Type B pancreatic cell (in vitro differentiated cells): ENCODE results near the gene LIME1. TPM values are rescaled to one million over a fixed set of nuclear protein-coding genes. Genes with fewer than 3 reads are reported as not detected.
A peak's percentile ranks its signal among the peaks of the same experiment; 100 is the strongest.

ENCODE experiments used
- DNase-seq: peaks from one replicate; pipeline ENCODE4 v3.0.0; 2021; ENCODE audit warnings: mixed read lengths; ENCODE audit not compliant: unreplicated experiment; ENCODE audit errors: extremely low spot score
- H3K27ac Mint-ChIP-seq: 2 replicates; pipeline ENCODE4 v1.8.0; 2021; ENCODE audit warnings: mild to moderate bottlenecking, mixed read lengths
- H3K27me3 Mint-ChIP-seq: 2 replicates; pipeline ENCODE4 v1.8.0; 2021; ENCODE audit warnings: mixed read lengths
- H3K36me3 Mint-ChIP-seq: 2 replicates; pipeline ENCODE4 v1.8.0; 2021; ENCODE audit warnings: mixed read lengths
- H3K4me1 Mint-ChIP-seq: one replicate; pipeline ENCODE4 v1.8.0; 2021; ENCODE audit warnings: mixed read lengths; ENCODE audit not compliant: unreplicated experiment
- H3K4me3 Mint-ChIP-seq: 2 replicates; pipeline ENCODE4 v1.8.0; 2021; ENCODE audit warnings: mild to moderate bottlenecking, mixed read lengths
- H3K9me3 Mint-ChIP-seq: 2 replicates; pipeline ENCODE4 v1.8.0; 2021; ENCODE audit warnings: mixed read lengths
- CTCF ChIP-seq: fragments of 200-600 bp; sonication (generic); conservative IDR thresholded peaks from 2 replicates; pipeline ENCODE4 v1.5.0; 2021; ENCODE audit warnings: antibody characterized with exemption, mild to moderate bottlenecking
- total RNA-seq: library from RNA; stranded (reverse); gene quantifications from 2 replicates; pipeline ENCODE4 v1.2.1, GENCODE V29; 2021; ENCODE audit warnings: low replicate concordance

The LIME1 gene
- total RNA-seq, 1 donor from 2014 or later: 11.3 TPM

- Mint-ChIP-seq H3K27me3 (no peaks in the 10 kb centered on the region), H3K9me3 (no peaks in the 10 kb centered on the region), H3K36me3 (no peaks in the 10 kb centered on the region), H3K27ac (no peak overlapping the region), H3K4me3 (no peak overlapping the region), H3K4me1 (peaks cover 3% of the 10 kb centered on the region)
- TF ChIP-seq CTCF: no peak
- no peak for DNase-seq
Observed at GRCh38 chr20:63742381-63743024, 6.0 kb downstream of the LIME1 start.

- DNase-seq: no peak
- no peak for TF ChIP-seq CTCF
- peaks cover 3% of the 10 kb centered on the region for H3K4me1 Mint-ChIP-seq
- no peaks in the 10 kb centered on the region for H3K36me3 Mint-ChIP-seq
- no peak overlapping the region for H3K4me3 Mint-ChIP-seq
- no peaks in the 10 kb centered on the region for H3K27me3 Mint-ChIP-seq
- peak overlapping the region; percentile 29 for H3K27ac Mint-ChIP-seq
- H3K9me3 Mint-ChIP-seq: no peaks in the 10 kb centered on the region
Observed at GRCh38 chr20:63743210-63743970, 6.9 kb downstream of the LIME1 start.

GRCh38 chr20:63744158-63744557 is 7.7 kb downstream of the LIME1 start:
- Mint-ChIP-seq H3K27ac (no peak overlapping the region), H3K36me3 (no peaks in the 10 kb centered on the region), H3K27me3 (no peaks in the 10 kb centered on the region), H3K9me3 (no peaks in the 10 kb centered on the region), H3K4me1 (peaks cover 3% of the 10 kb centered on the region), H3K4me3 (no peak overlapping the region)
- no peak for DNase-seq
- TF ChIP-seq CTCF: no peak

GRCh38 chr20:63744574-63745423 is 8.3 kb downstream of the LIME1 start:
- TF ChIP-seq CTCF: no peak
- no peak overlapping the region for H3K4me3 Mint-ChIP-seq
- H3K36me3 Mint-ChIP-seq: no peaks in the 10 kb centered on the region
- no peak for DNase-seq
- H3K27ac Mint-ChIP-seq: no peak overlapping the region
- H3K9me3 Mint-ChIP-seq: no peaks in the 10 kb centered on the region
- no peaks in the 10 kb centered on the region for H3K27me3 Mint-ChIP-seq
- peaks cover 3% of the 10 kb centered on the region for H3K4me1 Mint-ChIP-seq

- Mint-ChIP-seq H3K4me1 (peaks cover 3% of the 10 kb centered on the region), H3K9me3 (no peaks in the 10 kb centered on the region), H3K4me3 (no peak overlapping the region), H3K27me3 (no peaks in the 10 kb centered on the region), H3K36me3 (no peaks in the 10 kb centered on the region), H3K27ac (peak overlapping the region; percentile 71)
- TF ChIP-seq CTCF: no peak
- no peak for DNase-seq
Observed at GRCh38 chr20:63745424-63745805, 9.0 kb downstream of the LIME1 start.
